HG02588 (cell line): Measurements from ENCODE around the gene TRAPPC10.
"Not testable (repeated sequence)": the region's sequence is repeated elsewhere in the genome, so short reads cannot be mapped to it uniquely, and the experiment has no call there.

Source experiments
- ATAC-seq: cut with Tn5 transposase; IDR thresholded peaks from one replicate; pipeline ENCODE4 v1.9.1; 2021; ENCODE audit warnings: mild to moderate bottlenecking, moderate library complexity; ENCODE audit not compliant: unreplicated experiment

TRAPPC10 gene

GRCh38 chr21:44140552-44140932, 128.4 kb downstream of the TRAPPC10 start:
- ATAC-seq, result not testable (repeated sequence)

- not testable (repeated sequence) for ATAC-seq
Measured at GRCh38 chr21:44142470-44142869, 130.4 kb downstream of the TRAPPC10 start.

GRCh38 chr21:44143380-44143779, 131.3 kb downstream of the TRAPPC10 start:
- ATAC-seq, result not testable (repeated sequence)

- not testable (repeated sequence) for ATAC-seq
Measured at GRCh38 chr21:44143996-44144395, 131.9 kb downstream of the TRAPPC10 start.

- not testable (repeated sequence) for ATAC-seq
Measured at GRCh38 chr21:44144784-44145602, 132.9 kb downstream of the TRAPPC10 start.

GRCh38 chr21:44145616-44146015, 133.5 kb downstream of the TRAPPC10 start:
- not testable (repeated sequence) for ATAC-seq

GRCh38 chr21:44147108-44147507, 135.0 kb downstream of the TRAPPC10 start:
- not testable (repeated sequence) for ATAC-seq

GRCh38 chr21:44150255-44150654, 138.1 kb downstream of the TRAPPC10 start:
- not testable (repeated sequence) for ATAC-seq

- not testable (repeated sequence) for ATAC-seq
Measured at GRCh38 chr21:44153214-44153888, 141.2 kb downstream of the TRAPPC10 start.

GRCh38 chr21:44153889-44154228, 141.8 kb downstream of the TRAPPC10 start:
- ATAC-seq, result not testable (repeated sequence)

- ATAC-seq, result peak; percentile 28
Measured at GRCh38 chr21:44154816-44155230, 142.7 kb downstream of the TRAPPC10 start.

- ATAC-seq, result peak; percentile 36
Measured at GRCh38 chr21:44155231-44155993, 143.3 kb downstream of the TRAPPC10 start.

- ATAC-seq, result not testable (repeated sequence)
Measured at GRCh38 chr21:44155994-44156380, 143.9 kb downstream of the TRAPPC10 start.
